KMS-11 (cell line): ENCODE data around the gene PRRT2.

ENCODE experiments used
- H2AFZ ChIP-seq: fragments of 200-600 bp; sonication (generic); 2 replicates; pipeline ENCODE4 v1.6.1; 2016; ENCODE audit warnings: antibody characterized with exemption, mixed run types, low read depth
- H3K27ac ChIP-seq: fragments of 200-600 bp; sonication (generic); 2 replicates; pipeline ENCODE4 v1.6.1; 2016; ENCODE audit warnings: mild to moderate bottlenecking, mixed run types
- H3K27me3 ChIP-seq: fragments of 200-600 bp; sonication (generic); 2 replicates; pipeline ENCODE4 v1.6.1; 2017; ENCODE audit warnings: mild to moderate bottlenecking, low read depth, mixed run types, moderate library complexity; ENCODE audit not compliant: insufficient read depth
- H3K36me3 ChIP-seq: fragments of 200-600 bp; sonication (generic); 2 replicates; pipeline ENCODE4 v1.6.1; 2017; ENCODE audit warnings: mild to moderate bottlenecking, mixed run types; ENCODE audit not compliant: insufficient read depth
- H3K4me1 ChIP-seq: fragments of 200-600 bp; sonication (generic); 2 replicates; pipeline ENCODE4 v1.6.1; 2016; ENCODE audit warnings: mild to moderate bottlenecking, low read depth, mixed run types; ENCODE audit not compliant: poor library complexity, severe bottlenecking
- H3K4me2 ChIP-seq: fragments of 200-600 bp; sonication (generic); 2 replicates; pipeline ENCODE4 v1.7.0; 2016; ENCODE audit warnings: mild to moderate bottlenecking, mixed run types
- H3K4me3 ChIP-seq: fragments of 200-600 bp; sonication (generic); IDR thresholded peaks from 2 replicates; pipeline ENCODE4 v1.6.1; 2017; ENCODE audit warnings: low read depth, low read length, mixed read lengths; ENCODE audit not compliant: insufficient read depth
- H3K79me2 ChIP-seq: fragments of 200-600 bp; sonication (generic); 2 replicates; pipeline ENCODE4 v1.6.1; 2016; ENCODE audit warnings: low read depth, mixed run types; ENCODE audit not compliant: insufficient read depth
- H3K9ac ChIP-seq: fragments of 200-600 bp; sonication (generic); 2 replicates; pipeline ENCODE4 v1.6.1; 2016; ENCODE audit warnings: mild to moderate bottlenecking, mixed run types
- H4K20me1 ChIP-seq: fragments of 200-600 bp; sonication (generic); 2 replicates; pipeline ENCODE4 v1.6.1; 2016; ENCODE audit warnings: mild to moderate bottlenecking, mixed run types; ENCODE audit not compliant: insufficient read depth
- CTCF ChIP-seq: fragments of 200-600 bp; sonication (generic); conservative IDR thresholded peaks from 2 replicates; pipeline ENCODE4 v1.6.1; 2017; ENCODE audit warnings: low read depth, mild to moderate bottlenecking, antibody characterized with exemption, low read length, moderate library complexity, mixed read lengths

PRRT2 gene

GRCh38 chr16:29809031-29809747, 2.8 kb upstream of the PRRT2 start:
- Histone ChIP-seq H3K4me3 (no peak overlapping the region), H3K9ac (peak overlapping the region; percentile 89; the same call in 1 of the 2 replicates), H2AFZ (no peak overlapping the region), H3K4me1 (peaks cover 45% of the 10 kb centered on the region), H3K36me3 (peaks cover 6% of the 10 kb centered on the region; the same call in 1 of the 2 replicates), H3K79me2 (peaks cover 33% of the 10 kb centered on the region), H3K27me3 (no peaks in the 10 kb centered on the region), H3K4me2 (peak overlapping the region; percentile 83), H3K27ac (peak overlapping the region; percentile 96; the same call in 1 of the 2 replicates), H4K20me1 (no peaks in the 10 kb centered on the region)
- TF ChIP-seq CTCF: no peak

GRCh38 chr16:29809850-29810698, 1.9 kb upstream of the PRRT2 start:
- Histone ChIP-seq H3K27ac (peak overlapping the region; percentile 50; the same call in 1 of the 2 replicates), H3K79me2 (peaks cover 33% of the 10 kb centered on the region), H3K4me1 (peaks cover 44% of the 10 kb centered on the region), H3K36me3 (peaks cover 6% of the 10 kb centered on the region; the same call in 1 of the 2 replicates), H3K4me2 (peak overlapping the region; percentile 83), H3K27me3 (no peaks in the 10 kb centered on the region), H2AFZ (no peak overlapping the region), H3K4me3 (no peak overlapping the region), H4K20me1 (no peaks in the 10 kb centered on the region), H3K9ac (0 out of 2 replicates have a peak overlapping the region, but pooled peaks have one; percentile 33)
- no peak for TF ChIP-seq CTCF

GRCh38 chr16:29810699-29811169, 1.3 kb upstream of the PRRT2 start:
- Histone ChIP-seq H3K9ac (peak overlapping the region; percentile 33; the same call in 1 of the 2 replicates), H3K79me2 (peaks cover 33% of the 10 kb centered on the region), H2AFZ (no peak overlapping the region), H3K4me1 (peaks cover 48% of the 10 kb centered on the region), H3K4me3 (no peak overlapping the region), H3K4me2 (peak overlapping the region; percentile 83), H3K36me3 (peaks cover 6% of the 10 kb centered on the region; the same call in 1 of the 2 replicates), H4K20me1 (no peaks in the 10 kb centered on the region), H3K27ac (peak overlapping the region; percentile 50; the same call in 1 of the 2 replicates), H3K27me3 (no peaks in the 10 kb centered on the region)
- no peak for TF ChIP-seq CTCF

- Histone ChIP-seq H3K4me2 (peak overlapping the region; percentile 83), H3K36me3 (peaks cover 6% of the 10 kb centered on the region; the same call in 1 of the 2 replicates), H3K9ac (peak overlapping the region; percentile 33; the same call in 1 of the 2 replicates), H3K27me3 (no peaks in the 10 kb centered on the region), H2AFZ (peak overlapping the region; percentile 47; the same call in 1 of the 2 replicates), H3K4me1 (peaks cover 48% of the 10 kb centered on the region), H3K4me3 (no peak overlapping the region), H3K79me2 (peaks cover 33% of the 10 kb centered on the region), H3K27ac (peak overlapping the region; percentile 50), H4K20me1 (no peaks in the 10 kb centered on the region)
- no peak for TF ChIP-seq CTCF
These were observed 660 bp upstream of the PRRT2 start for GRCh38 chr16:29811170-29811895.
